ENCODE data around the gene NFILZ.
A peak's percentile ranks its signal among the peaks of the same experiment; 100 is the strongest.
"Not testable (repeated sequence)": the region's sequence is repeated elsewhere in the genome, so short reads cannot be mapped to it uniquely, and the experiment has no call there.

The NFILZ gene

DNA sequence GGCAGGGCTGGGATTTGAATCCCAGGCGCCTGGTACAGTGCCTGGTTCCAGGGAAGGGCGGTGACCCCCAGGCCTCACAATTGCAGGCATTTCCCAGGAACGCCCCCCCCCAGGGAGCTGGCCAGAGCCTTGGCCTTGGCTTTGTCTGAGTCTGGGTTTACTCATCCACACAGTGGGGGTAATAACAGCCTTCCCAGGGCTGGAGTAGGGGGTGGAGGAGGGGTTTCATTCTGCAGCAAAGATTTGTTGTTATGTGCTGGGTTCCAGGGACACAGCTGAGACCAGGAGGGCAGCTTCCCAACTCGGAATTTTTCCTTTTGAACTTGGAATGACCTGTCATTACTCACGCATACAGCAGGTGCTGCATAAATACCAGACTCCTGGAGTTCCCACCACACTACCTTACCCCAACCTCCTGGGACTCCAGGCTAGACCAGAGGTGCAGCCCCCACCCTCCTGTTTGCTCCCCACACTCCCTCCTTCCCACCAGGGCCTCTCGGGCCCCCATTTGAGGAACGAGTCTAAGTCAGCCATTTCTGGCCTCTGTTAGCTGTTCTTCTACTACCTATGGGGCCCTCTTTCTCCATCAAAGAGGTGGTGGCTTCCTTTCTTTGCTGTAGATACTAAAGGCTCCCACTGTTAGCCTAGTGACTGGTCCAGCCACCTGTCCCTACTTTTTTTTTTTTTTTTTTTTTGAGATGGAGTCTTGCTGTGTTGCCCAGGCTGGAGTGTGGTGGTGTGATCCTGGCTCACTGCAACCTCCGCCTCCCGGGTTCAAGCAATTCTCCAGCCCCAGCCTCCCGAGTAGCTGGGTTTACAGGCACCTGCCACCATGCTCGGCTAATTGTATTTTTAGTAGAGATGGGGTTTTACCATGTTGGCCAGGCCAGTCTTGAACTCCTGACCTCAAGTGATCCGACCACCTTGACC, 18.3 kb upstream of the NFILZ start:
- no peak for DNase-seq

DNA sequence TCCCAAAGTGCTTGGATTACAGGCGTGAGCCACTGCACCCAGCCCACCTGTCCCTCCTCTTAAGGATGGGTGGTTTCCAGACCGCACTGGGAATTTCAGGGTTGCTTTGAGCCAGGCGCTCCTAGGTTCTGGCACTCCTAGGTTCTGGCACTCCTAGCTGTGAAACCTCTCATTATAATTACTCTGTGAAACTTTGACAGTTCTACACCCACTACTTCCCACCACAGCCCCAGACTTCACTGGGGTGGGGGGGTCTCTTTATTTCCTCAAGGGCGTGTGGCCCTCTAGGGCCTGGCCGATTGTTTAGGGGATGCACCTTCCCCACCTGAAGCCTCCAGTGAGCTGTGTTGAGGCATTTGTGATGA, 17.6 kb upstream of the NFILZ start:
- DNase-seq, result no peak

DNA sequence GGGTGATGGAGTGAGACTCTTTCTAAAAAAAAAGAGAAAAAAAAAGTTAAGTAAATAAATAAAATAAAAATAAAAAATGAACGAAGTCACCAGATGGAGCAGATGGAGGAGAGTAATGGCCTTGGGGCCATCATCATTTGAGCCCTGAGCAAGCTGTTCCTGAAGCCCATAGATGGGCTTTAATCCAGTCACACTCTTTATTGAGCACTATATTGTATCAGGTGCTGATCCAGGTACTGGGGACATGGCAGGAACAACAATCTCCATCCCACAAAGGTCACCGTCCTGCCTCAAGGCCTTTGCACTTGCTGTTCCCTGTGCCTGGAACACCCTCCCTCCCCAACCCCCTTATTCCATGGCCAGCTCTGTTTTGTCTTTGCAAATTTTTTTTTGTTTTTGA, 16.0 kb upstream of the NFILZ start:
- no peak for DNase-seq

DNA sequence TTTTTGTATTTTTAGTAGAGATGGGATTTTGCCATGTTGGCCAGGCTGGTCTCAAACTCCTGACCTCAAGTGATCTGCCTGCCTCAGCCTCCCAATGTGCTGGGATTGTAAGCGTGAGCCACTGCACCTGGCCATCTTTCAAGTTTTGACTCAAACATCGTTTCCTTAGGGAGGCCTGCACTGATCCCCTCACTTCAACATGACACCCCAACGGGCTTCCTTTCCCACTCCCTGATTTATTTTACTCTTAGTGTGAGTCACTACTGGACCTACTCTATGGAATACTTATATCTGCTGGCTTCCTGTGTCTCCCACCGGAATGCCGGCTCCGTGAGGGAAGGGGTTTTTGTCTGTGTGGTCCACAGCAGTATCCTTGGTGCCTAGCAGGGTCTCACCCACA, 15.4 kb upstream of the NFILZ start:
- DNase-seq, result no peak

DNA sequence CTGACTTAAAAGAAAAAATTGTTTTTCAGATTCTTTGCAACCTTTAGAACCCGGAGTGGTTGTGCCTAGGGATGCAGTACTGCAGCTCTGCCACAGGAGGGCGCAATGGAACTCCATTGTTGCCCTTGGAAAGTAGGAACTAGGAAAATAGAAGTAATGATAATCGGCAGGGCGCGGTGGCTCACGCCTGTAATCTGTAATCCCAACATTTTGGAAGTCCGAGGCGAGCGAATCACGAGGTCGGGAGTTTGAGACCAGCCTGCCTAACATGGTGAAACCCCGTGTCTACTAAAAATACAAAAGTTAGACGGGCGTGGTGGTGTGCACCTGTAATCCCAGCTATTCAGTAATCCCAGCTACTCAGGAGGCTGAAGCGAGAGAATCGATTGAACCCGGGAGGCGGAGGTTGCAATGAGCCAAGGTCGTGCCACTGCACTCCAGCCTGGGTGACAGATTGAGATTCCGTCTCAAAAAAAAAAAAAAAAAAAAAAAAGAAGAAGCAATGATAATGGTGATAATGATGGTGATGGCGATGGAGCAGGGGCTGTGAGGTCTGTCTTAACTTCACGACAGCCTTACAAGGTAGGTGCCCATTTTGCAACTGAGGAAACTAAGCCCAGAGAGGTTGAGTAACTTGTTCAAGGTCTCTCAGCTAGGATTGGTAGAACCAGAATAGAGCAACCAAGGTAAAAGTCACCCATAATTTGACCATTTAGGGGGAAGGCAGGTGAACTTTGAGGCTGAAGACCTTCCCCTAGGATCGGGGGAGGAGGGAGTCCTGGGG, 14.4 kb upstream of the NFILZ start:
- peak; percentile 77 for DNase-seq

DNA sequence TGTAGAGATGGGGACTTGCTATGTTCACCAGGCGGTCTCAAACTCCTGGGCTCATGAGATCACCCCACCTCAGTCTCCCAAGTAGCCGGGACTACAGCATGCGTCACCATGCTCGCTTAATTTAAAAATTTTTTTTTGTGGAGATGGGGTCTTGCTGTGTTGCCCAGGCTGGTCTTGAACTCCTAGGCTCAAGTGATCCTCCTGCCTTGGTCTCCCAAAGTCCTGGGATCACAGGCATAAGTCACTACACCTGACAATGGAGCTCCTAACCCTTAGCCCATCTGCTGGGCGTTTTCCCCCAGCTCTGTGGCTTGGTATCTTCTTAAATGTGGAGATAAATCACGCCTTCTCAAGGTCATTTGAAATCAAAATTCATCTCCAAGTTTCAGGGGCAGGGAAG, 13.6 kb upstream of the NFILZ start:
- no peak for DNase-seq

DNA sequence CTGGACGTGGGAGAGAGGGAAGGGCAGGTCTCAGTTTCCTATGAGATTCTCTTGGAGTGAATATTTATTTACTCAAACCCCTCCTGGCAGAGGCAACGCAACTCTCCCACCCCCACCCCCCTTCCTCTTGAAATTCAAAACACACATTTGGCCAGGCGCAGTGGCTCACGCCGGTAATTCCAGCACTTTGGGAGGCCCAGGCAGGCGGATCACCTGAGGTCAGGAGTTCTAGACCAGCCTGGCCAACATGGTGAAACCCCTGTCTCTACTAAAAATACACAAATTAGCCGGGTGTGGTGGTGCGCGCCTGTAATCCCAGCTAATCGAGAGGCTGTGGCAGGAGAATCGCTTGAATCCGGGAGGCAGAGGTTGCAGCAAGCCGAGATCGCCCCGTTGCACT, 13.1 kb upstream of the NFILZ start:
- DNase-seq, result not testable (repeated sequence)

DNA sequence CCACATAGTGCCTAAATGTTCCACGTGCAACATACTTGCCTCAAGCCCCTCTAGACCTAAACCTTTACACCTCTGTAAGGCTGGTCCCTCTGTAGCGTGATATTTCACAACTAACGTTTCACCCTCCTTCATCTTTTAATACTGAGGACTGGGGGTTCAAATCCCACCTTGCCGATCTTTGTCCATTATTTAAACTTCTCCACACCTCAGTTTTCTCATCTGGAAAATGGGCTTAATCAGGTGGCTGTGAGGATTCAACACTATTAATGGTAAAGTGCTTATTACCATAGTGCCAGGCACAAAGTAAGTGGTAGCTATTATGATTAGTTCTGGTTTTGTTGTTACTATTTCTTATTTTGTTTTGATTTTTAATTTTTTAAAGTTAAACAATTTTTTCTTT, 12.4 kb upstream of the NFILZ start:
- DNase-seq, result no peak

DNA sequence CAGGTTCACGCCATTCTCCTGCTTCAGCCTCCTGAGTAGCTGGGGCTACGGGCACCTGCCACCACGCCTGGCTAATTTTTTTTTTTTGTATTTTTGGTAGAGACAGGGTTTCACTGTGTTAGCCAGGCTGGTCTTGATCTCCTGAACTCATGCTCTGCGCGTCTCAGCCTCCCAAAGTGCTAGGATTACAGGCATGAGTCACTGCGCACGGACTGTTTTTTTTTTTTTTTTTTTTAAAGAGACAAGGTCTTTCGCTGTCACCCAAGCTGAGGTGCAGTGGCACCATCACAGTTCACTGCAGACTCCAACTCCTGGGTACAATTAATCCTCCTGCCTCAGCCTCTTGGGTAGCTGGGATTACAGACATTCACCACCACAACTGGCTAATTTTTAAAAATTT, 11.7 kb upstream of the NFILZ start:
- DNase-seq, result no peak

DNA sequence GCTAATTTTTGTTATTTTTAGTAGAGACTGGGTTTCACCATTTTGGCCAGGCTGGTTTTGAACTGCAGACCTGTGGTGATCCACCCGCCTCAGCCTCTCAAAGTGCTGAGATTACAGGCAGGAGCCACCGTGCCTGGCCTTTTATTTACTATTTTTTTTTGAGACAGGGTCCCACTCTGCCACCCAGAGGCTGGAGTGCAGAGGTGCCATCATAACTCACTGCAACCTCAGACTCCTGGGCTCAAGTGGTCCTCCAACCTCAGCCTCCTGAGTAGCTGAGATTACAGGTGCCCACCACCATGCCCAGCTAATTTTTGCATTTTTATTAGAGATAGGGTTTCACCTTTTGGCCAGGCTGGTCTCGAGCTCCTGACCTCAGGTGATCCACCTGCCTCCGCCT, 7.5 kb upstream of the NFILZ start:
- DNase-seq, result not testable (repeated sequence)

DNA sequence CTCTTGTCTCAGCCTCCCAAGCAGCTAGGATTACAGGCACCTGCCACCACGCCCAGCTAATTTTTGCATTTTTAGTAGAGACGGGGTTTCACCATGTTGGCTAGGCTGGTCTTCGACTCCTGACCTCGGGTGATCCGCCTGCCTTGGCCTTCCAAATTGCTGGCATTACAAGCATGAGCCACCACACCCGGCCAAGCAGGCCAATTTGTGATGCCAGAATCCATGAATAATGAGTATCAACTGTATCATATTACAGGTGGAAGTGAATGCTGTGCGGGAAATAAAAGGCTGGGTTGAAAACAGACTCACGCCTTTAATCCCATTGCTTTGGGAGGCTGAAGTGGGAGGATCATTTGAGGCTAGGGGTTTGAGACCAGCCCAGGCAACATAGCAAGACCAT, 3.6 kb upstream of the NFILZ start:
- DNase-seq, result no peak

DNA sequence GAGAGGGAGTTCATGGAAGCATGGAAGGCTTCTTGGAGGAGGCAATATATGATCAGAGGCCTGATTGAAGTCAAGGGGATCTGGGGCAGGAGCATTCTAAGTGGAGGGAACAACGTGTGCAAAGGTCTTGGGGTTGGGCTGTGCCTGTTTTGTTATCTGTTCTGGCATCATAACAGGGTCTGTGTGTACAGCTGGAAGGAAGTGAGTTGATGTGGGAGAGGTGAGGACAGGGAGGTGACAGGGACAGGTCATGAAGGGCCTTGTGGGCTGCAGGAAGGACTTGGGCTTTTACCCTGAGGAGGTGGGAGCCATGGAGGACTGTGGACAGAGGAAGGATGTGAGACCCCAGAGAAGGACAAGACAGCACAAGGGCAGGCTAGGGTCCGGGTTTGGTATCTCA, 1.2 kb upstream of the NFILZ start:
- no peak for DNase-seq

DNA sequence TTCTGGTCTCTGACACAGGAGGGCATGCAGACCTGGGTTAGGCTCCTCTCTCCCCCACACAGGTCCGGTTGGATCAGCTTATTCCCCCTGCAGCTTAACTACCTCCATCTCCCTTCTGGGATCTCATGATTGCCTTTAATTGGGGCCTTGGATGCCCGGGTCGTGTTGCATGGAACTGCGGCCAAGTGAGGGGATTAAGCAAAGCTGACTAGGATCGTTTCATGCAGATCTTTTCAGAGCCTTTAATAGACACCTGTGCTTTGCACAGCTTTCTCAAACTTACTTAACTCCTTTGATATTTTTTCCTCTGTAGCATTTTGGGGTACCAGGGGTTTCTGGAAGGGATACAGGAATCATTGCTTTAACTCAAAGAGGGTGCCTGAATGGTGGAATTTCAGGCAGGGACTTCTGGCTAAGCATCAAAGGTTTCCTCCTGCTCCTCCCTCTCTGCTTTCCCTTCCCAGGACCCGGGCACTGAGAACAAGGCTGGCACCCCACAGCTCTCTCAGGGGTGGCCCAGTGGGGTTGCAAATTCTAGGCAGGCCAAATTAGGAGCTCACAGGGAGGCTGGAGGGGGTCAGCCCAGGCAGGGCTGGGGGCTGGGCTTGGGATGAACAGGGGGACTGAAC, 477 bp downstream of the NFILZ start:
- DNase-seq, result no peak

DNA sequence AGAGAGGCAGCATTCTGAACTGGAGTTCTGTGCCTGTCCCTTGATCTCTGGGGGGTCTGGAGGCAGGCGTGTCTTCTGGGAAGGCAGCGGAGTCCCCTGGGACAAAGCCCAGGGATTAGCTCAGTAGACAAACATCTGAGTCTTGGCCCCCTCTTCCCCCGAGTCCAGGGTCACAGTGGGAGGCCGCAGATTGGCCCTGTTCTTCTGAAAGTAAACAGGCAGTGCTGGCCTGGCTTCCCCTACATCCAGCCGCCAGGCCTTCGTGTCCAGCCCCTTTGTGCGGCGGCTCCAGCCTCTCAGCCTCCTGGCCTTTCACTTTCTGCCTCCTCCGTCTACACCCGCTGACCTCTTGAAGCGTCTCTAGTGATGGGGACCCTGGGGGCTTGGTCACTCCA, 989 bp downstream of the NFILZ start:
- DNase-seq, result no peak

DNA sequence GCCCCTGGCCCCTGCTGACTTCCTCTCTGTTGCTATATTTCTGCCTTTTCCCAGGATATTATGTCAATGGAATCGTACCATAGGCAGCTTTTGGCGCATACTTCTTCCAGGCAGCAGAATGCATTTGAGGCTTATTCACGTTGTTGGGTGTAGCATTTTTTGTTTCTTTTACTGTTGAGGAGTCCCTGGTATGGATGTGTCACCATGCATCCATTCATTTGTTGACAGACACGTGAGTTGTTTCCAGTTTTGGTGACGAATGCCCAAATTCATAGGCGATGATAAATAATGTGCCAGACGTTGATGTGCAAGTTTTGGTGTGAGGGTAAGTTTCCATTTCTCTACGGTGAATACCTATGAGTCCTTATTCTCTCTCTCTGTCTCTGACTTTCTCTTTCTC, 5.0 kb downstream of the NFILZ start:
- DNase-seq, result no peak

DNA sequence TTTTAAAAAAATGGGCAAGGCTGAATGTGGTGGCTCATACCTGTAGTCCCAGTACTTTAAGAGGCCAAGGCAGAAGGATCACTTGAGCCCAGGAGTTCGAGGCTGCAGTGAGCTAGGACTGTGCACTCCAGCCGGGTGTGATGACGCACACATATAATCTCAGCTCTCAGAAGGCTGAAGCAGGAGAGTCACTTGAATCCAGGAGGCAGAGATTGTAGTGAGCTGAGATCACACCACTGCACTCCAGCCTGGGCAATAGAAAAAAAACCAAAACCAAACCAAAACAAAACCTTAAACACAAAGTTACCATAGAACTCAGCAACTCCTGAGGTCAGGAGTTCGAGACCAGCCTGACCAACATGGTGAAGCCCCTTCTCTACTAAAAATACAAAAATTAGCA, 6.6 kb downstream of the NFILZ start:
- DNase-seq, result not testable (repeated sequence)

DNA sequence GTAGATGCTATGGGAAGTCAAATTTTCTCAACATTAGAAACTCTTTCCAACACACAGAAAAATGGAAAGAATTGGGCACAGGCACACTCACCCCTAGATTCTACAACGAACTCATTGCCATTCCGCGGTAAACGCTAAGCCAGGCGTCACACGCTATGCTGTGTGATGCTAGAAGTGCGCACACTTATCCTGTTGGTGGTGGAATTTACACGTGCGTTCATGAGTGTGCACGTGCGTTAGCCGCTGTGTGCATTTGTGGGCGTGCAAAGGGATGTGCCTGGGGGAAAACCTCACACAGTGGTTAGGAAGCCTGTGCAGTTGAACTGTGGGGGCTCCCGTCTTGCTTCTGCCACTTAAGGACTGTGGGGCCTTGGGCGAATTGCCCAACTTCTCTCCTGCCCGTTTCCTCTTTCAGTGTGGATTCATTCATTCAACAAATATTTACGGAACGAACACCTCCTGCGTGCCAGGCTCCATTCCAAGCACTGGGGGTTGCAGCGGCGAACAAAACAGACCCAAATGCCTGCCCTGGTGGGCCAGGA, 7.7 kb downstream of the NFILZ start:
- peak; percentile 21 for DNase-seq

DNA sequence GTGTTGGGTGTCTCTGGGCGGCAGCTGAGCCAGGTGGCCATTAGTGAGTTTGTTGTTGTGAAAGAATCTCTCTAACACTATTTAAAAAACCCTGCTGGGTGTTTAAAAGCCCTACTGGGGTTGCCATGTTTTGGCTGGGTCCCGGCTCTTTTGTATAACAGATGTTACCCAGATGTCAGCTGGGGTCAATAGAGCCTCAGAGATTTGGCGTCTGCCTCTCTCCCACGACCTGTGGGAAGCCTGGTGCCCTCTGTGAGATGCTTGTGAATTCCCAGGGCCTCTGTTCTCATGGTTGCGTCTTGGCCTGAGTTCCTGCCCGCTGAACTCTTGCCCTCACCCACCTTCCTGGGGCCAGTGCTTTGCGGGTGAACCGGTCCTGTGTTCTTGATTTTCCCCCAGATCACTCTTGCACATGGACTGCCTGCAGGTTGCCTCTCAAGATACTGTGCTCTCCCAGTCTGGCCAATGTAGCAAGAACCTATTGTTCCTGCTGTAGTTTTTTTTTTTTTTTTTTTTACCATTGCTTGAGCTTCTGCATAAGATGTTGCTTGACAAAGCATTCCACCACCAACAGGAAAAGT, 9.5 kb downstream of the NFILZ start:
- no peak for DNase-seq

DNA sequence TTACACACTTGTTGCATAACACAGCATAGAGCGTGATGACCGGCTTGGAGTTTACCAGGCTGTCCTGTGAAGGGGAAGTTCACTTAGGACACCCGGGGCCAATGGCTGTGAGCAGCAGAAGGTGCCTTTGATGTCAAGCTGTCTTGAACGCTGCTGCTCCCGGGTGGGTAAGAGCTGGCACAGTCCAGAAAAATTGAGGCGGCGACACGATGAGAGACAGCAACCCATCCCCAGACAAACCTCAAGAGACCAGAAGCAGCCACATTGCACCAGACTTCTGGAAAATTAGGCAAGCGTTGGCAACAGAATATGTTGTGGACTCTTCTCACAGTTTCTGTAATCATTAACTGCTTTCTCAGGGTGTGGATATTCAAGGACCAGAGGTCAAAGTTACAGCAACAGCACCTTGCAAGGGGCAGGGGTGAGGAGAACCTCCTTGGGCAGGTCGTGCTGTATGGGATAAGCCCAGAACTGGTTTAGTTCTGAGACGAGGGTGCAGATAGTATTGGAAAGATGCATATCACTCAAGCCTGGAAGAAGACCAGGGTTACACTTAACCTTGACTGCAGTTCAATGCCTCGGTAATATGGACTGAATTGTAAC, 10.1 kb downstream of the NFILZ start:
- DNase-seq, result no peak

DNA sequence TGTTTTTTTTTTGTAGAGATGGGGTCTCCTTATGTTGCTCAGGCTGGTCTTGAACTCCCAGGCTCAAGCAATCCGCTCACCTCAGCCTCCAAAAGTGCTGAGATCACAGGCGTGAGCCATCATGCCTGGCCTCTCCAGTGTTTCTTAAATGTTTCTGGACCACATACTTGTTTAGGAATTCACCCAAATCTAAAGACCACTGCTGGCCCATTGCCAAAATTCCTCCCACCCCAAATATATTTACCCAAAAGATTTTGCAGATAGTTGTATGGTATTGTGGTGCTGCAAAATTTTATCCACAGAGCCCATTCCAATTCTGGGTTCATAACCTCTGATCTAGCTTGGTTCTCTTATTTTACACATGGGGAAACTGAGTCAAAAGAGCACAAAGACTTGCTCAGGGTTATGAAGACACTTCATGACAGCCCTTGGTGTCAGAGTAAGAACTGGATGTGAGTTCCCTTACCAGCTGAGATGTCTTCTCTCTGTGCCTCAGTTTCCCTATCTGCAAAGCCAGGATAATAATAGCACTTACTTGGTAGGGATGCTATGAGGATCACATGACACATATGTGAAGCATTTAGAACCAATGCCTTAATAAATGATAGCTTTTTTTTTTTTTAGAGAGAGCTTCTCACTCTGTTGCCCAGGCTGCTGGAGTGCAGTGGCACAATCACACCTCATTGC, 10.9 kb downstream of the NFILZ start:
- DNase-seq, result no peak

DNA sequence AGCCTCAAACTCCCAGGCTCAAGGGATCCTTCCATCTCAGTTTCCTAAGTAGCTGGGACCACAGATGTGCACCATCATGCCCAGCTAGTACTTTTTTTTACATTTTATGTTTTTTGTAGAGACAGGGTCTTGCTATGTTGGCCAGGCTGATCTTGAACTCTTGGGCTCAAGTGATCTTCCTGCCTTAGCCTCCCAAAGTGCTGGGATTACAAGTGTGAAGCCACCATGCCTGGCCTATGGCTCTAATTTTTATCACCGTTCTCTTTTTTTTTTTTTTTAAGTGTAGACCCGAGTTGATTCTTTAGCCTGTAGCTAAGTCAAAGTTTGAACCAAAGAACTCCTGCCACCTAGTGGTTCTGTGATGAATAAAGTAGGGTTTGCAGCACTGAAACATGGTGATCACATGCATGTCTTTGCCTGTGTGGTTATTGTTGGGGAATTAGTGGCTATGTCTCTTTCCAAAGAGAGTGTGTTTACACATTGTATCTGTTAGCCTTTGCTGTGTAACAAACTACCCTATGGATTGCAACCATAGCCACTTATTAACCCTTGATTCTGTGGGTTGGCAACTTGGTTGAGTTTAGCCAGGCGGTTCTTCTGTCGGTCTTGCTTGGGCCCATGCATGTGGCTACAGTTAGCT, 11.6 kb downstream of the NFILZ start:
- no peak for DNase-seq

DNA sequence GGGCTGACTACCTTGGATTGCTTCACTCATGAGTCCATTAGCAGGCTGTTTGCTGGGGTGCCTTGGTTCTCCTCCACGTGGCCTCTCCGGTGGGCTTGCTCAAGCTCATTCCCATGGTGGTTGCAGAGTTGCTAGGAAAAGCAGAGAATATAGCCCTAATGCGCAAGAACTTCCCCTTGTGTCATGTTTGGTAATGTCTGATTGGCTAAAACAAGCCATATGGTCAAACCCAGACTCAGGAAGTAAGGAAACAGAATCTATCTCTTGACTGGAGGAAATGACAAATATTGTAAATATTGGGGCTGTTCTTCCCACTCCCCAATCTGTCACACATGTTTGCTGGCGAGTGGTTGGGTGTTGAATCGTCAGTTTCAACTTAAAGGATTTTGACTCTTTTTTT, 12.1 kb downstream of the NFILZ start:
- no peak for DNase-seq

Data from activated CD4-positive, alpha-beta T cell treated with anti-CD3 and anti-CD28 coated beads for 48 hours (primary cell).